ENCODE data around the gene INPP4B.
A peak's percentile ranks its signal among the peaks of the same experiment; 100 is the strongest.

The INPP4B gene

GRCh38 chr4:142112451-142112850, 733.6 kb downstream of the INPP4B start:
- FAIRE-seq = no peak
- TF ChIP-seq POLR2AphosphoS5 (IDR thresholded peaks at IDR 0.05; ENCODE audit: low read depth, low read length) = no peak
- TF ChIP-seq POU2F2 (IDR thresholded peaks at IDR 0.05; ENCODE audit: low read depth, low read length) = no peak
- no peak for TF ChIP-seq TAF1 (IDR thresholded peaks at IDR 0.05; ENCODE audit: low read depth, low read length)
- TF ChIP-seq PAX5 (IDR thresholded peaks at IDR 0.05; ENCODE audit: insufficient read depth, low read length, severe bottlenecking) = no peak
- no peak for TF ChIP-seq POLR2A (IDR thresholded peaks at IDR 0.05; ENCODE audit: low read depth, low read length)
- TF ChIP-seq SPI1 (IDR thresholded peaks at IDR 0.05; ENCODE audit: low read depth, low read length) = no peak
- no peak for DNase-seq (ENCODE audit: insufficient read length, low spot score)

- FAIRE-seq (no peak), DNase-seq (ENCODE audit: insufficient read length, low spot score) (no peak)
These were observed 736.0 kb downstream of the INPP4B start for GRCh38 chr4:142110136-142110535.

GRCh38 chr4:142104041-142104440, 742.1 kb downstream of the INPP4B start:
- no peak for TF ChIP-seq PAX5 (IDR thresholded peaks at IDR 0.05; ENCODE audit: insufficient read depth, low read length, severe bottlenecking)
- no peak for TF ChIP-seq SPI1 (IDR thresholded peaks at IDR 0.05; ENCODE audit: low read depth, low read length)
- no peak for TF ChIP-seq POLR2A (IDR thresholded peaks at IDR 0.05; ENCODE audit: low read depth, low read length)
- TF ChIP-seq POLR2AphosphoS5 (IDR thresholded peaks at IDR 0.05; ENCODE audit: low read depth, low read length) = no peak
- no peak for TF ChIP-seq POU2F2 (IDR thresholded peaks at IDR 0.05; ENCODE audit: low read depth, low read length)
- no peak for TF ChIP-seq TAF1 (IDR thresholded peaks at IDR 0.05; ENCODE audit: low read depth, low read length)
- FAIRE-seq (no peak), DNase-seq (ENCODE audit: insufficient read length, low spot score) (no peak)

More at GRCh38 chr4:142110136-142110535, 736.0 kb downstream of the INPP4B start:
- TF ChIP-seq POU2F2 (IDR thresholded peaks at IDR 0.05; ENCODE audit: low read depth, low read length) = no peak
- no peak for TF ChIP-seq PAX5 (IDR thresholded peaks at IDR 0.05; ENCODE audit: insufficient read depth, low read length, severe bottlenecking)
- TF ChIP-seq POLR2A (IDR thresholded peaks at IDR 0.05; ENCODE audit: low read depth, low read length) = no peak

GRCh38 chr4:142101401-142101800, 744.7 kb downstream of the INPP4B start:
- FAIRE-seq (no peak), DNase-seq (ENCODE audit: insufficient read length, low spot score) (no peak)
- TF ChIP-seq POLR2AphosphoS5 (IDR thresholded peaks at IDR 0.05; ENCODE audit: low read depth, low read length) = no peak
- TF ChIP-seq POU2F2 (IDR thresholded peaks at IDR 0.05; ENCODE audit: low read depth, low read length) = no peak
- TF ChIP-seq POLR2A (IDR thresholded peaks at IDR 0.05; ENCODE audit: low read depth, low read length) = no peak
- TF ChIP-seq PAX5 (IDR thresholded peaks at IDR 0.05; ENCODE audit: insufficient read depth, low read length, severe bottlenecking) = no peak
- TF ChIP-seq TAF1 (IDR thresholded peaks at IDR 0.05; ENCODE audit: low read depth, low read length) = no peak
- no peak for TF ChIP-seq SPI1 (IDR thresholded peaks at IDR 0.05; ENCODE audit: low read depth, low read length)

- no peak for TF ChIP-seq POU2F2 (IDR thresholded peaks at IDR 0.05; ENCODE audit: low read depth, low read length)
- peak; percentile 31; the same call in 1 of the 2 replicates for TF ChIP-seq SPI1 (IDR thresholded peaks at IDR 0.05; ENCODE audit: low read depth, low read length)
- FAIRE-seq = no peak
- DNase-seq (ENCODE audit: insufficient read length, low spot score) = no peak
These were observed 745.2 kb downstream of the INPP4B start for GRCh38 chr4:142100941-142101340.

- TF ChIP-seq POU2F2 (IDR thresholded peaks at IDR 0.05; ENCODE audit: low read depth, low read length) (no peak), POLR2AphosphoS5 (IDR thresholded peaks at IDR 0.05; ENCODE audit: low read depth, low read length) (no peak), SPI1 (IDR thresholded peaks at IDR 0.05; ENCODE audit: low read depth, low read length) (no peak), PAX5 (IDR thresholded peaks at IDR 0.05; ENCODE audit: insufficient read depth, low read length, severe bottlenecking) (no peak), POLR2A (IDR thresholded peaks at IDR 0.05; ENCODE audit: low read depth, low read length) (no peak), TAF1 (IDR thresholded peaks at IDR 0.05; ENCODE audit: low read depth, low read length) (no peak)
- DNase-seq (ENCODE audit: insufficient read length, low spot score) (no peak), FAIRE-seq (no peak)
These were observed 747.1 kb downstream of the INPP4B start for GRCh38 chr4:142098900-142099545.

- FAIRE-seq (no peak), DNase-seq (ENCODE audit: insufficient read length, low spot score) (no peak)
- TF ChIP-seq SPI1 (IDR thresholded peaks at IDR 0.05; ENCODE audit: low read depth, low read length) (0 out of 2 replicates have a peak, but pooled peaks have one; percentile 19), POLR2A (IDR thresholded peaks at IDR 0.05; ENCODE audit: low read depth, low read length) (no peak), POLR2AphosphoS5 (IDR thresholded peaks at IDR 0.05; ENCODE audit: low read depth, low read length) (no peak), TAF1 (IDR thresholded peaks at IDR 0.05; ENCODE audit: low read depth, low read length) (no peak)
These were observed 747.7 kb downstream of the INPP4B start for GRCh38 chr4:142098380-142098779.

GRCh38 chr4:142097015-142097414, 749.1 kb downstream of the INPP4B start:
- no peak for DNase-seq (ENCODE audit: insufficient read length, low spot score)
- TF ChIP-seq SPI1 (IDR thresholded peaks at IDR 0.05; ENCODE audit: low read depth, low read length) (no peak), PAX5 (IDR thresholded peaks at IDR 0.05; ENCODE audit: insufficient read depth, low read length, severe bottlenecking) (no peak), TAF1 (IDR thresholded peaks at IDR 0.05; ENCODE audit: low read depth, low read length) (no peak), POLR2A (IDR thresholded peaks at IDR 0.05; ENCODE audit: low read depth, low read length) (no peak), POLR2AphosphoS5 (IDR thresholded peaks at IDR 0.05; ENCODE audit: low read depth, low read length) (no peak), POU2F2 (IDR thresholded peaks at IDR 0.05; ENCODE audit: low read depth, low read length) (no peak)
- no peak for FAIRE-seq

GRCh38 chr4:142095886-142096605, 750.1 kb downstream of the INPP4B start:
- TF ChIP-seq POLR2A (IDR thresholded peaks at IDR 0.05; ENCODE audit: low read depth, low read length) (no peak), PAX5 (IDR thresholded peaks at IDR 0.05; ENCODE audit: insufficient read depth, low read length, severe bottlenecking) (no peak), POLR2AphosphoS5 (IDR thresholded peaks at IDR 0.05; ENCODE audit: low read depth, low read length) (no peak), TAF1 (IDR thresholded peaks at IDR 0.05; ENCODE audit: low read depth, low read length) (no peak), SPI1 (IDR thresholded peaks at IDR 0.05; ENCODE audit: low read depth, low read length) (no peak), POU2F2 (IDR thresholded peaks at IDR 0.05; ENCODE audit: low read depth, low read length) (no peak)
- DNase-seq (ENCODE audit: insufficient read length, low spot score) (no peak), FAIRE-seq (no peak)

- TF ChIP-seq POLR2AphosphoS5 (IDR thresholded peaks at IDR 0.05; ENCODE audit: low read depth, low read length) = no peak
- no peak for TF ChIP-seq PAX5 (IDR thresholded peaks at IDR 0.05; ENCODE audit: insufficient read depth, low read length, severe bottlenecking)
- TF ChIP-seq TAF1 (IDR thresholded peaks at IDR 0.05; ENCODE audit: low read depth, low read length) = no peak
- no peak for TF ChIP-seq POU2F2 (IDR thresholded peaks at IDR 0.05; ENCODE audit: low read depth, low read length)
- TF ChIP-seq SPI1 (IDR thresholded peaks at IDR 0.05; ENCODE audit: low read depth, low read length) = no peak
- TF ChIP-seq POLR2A (IDR thresholded peaks at IDR 0.05; ENCODE audit: low read depth, low read length) = no peak
- FAIRE-seq = no peak
These were observed 753.2 kb downstream of the INPP4B start for GRCh38 chr4:142092941-142093340.

More at GRCh38 chr4:142092941-142093340, 753.2 kb downstream of the INPP4B start:
- no peak for DNase-seq (ENCODE audit: insufficient read length, low spot score)

Data from GM12891 (cell line).